ENCODE measurements around the gene SNPH.
A peak's percentile ranks its signal among the peaks of the same experiment; 100 is the strongest.

SNPH gene

DNA sequence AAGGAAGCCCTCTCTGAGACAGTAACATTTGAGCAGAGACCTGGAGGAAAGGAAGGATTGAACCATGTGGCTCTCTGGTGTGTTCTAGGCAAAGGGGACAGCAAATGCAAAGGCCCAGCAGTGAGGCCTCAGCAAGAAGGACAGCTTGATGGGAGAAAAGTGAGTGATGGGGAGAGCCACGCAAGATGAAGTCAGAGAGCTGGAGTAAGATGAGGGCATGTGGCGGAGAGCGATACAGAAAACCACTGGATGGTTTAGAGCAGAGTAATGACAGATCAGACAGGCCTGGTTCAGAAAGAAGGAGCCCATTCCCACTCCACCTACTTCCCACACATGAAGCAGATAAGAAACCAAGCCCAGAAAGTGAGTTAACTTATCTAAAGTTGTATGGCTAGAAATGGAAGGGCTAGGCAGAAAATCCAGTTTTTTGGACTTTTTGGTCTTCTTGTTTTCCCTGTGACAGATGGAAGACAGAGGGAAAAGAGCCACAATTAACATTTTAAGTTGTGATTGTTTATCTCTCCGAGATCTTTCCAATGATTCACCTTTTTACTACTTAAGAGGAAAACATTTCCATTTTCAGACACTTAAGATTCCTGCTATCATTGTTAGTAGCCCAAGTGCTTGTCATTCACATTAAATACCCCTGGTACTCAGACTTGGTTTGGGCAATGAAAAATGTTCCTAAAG is 723 bp upstream of the SNPH start:
- peak; percentile 56 for DNase-seq

DNA sequence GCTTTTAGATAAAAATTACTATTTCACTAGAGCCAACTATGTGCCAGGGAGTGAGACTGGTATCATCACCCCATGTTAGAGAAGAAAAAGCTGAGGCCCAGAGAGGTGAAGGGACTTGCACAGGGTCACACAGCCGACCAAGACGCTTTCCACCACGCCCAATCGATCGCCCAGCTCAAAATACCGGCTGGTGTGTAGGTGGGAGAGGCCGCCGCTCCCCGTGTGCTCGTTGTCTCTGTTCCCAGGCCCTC is 253 bp upstream of the SNPH start:
- no peak for DNase-seq

DNA sequence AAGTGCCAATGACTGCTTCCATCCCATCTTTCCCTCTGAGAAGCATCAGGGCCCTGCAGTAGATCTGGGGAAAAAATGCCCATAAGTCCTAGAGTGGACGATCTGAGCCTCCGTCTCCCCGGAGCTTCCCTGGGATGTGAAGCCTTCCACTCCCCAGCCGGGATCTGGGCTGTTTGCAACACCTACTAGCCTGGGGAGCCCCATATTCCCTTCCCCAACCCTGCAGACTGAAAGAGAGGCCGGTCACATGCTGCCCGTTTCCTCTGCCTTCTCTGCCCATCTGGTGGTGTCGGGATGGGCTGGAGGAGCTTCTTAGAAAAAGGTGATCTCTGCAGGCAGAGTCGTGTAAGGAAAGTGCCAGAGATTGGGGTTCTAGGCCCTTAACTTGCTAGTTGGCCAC is 1.1 kb downstream of the SNPH start:
- DNase-seq, result peak; percentile 49

DNA sequence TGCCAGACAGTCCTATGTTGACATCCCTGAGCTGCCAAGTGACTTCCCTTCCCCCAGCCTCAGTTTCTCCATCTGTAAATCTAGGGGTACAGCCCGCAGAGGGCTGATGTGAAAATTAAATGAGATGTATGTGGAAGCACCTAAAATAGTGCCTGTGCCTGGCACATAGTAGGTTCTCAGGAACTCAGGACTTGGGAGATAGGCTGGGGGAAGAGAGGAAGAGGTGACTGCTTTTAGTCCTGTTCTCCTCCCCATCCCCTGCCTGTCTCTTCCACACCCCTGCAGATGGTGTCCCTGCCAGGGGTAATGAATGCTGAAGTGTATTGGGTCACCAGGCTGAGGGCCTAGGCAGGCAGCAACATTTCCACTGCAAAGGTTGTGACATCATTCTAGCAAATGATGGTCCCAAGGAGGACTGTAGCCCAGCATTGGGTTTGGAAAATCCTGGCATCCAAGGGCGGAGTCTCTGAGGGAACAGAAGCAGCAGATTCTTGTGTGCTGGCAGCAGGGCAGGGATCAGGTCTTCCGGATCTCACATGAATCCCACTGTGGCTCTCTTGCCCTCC is 1.8 kb downstream of the SNPH start:
- DNase-seq, result peak; percentile 48

DNA sequence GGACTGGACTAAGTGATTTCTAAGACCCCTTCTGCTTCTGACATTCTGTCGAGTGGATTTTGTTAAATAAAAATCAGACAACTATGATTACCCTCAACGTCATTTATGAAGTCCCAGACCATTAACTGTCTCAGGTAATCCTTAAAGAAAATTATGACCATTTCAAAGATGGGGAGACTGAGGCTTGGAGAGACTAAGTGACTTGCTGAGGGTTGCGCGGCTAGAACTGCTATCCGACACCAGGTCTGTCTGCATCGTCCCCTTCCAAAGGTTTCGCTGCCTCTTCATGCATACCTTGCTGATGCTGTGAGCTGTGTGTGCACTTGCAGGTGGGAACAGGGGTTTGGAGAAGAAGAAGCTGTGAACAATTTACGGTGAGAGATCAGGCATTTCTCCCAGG is 3.1 kb downstream of the SNPH start:
- DNase-seq, result no peak

DNA sequence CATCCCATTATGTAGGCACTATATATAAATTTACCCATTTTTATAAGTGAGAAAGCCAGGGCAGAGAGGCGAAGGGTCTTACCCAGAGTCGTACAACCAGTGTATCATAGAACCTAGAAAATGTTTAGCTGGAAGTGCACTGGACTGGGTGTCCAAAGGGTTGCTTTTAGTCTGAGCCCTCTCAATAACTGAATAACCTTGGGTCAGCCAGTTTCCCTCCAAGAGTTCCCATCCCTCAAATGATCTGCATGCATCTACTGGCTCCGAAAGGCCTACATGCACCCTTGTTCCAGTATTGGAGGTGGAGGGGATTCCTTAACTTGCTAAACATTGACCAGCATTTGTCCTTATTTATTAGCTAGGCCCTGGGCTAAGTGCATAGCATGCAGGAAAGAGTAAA is 3.8 kb downstream of the SNPH start:
- no peak for DNase-seq

DNA sequence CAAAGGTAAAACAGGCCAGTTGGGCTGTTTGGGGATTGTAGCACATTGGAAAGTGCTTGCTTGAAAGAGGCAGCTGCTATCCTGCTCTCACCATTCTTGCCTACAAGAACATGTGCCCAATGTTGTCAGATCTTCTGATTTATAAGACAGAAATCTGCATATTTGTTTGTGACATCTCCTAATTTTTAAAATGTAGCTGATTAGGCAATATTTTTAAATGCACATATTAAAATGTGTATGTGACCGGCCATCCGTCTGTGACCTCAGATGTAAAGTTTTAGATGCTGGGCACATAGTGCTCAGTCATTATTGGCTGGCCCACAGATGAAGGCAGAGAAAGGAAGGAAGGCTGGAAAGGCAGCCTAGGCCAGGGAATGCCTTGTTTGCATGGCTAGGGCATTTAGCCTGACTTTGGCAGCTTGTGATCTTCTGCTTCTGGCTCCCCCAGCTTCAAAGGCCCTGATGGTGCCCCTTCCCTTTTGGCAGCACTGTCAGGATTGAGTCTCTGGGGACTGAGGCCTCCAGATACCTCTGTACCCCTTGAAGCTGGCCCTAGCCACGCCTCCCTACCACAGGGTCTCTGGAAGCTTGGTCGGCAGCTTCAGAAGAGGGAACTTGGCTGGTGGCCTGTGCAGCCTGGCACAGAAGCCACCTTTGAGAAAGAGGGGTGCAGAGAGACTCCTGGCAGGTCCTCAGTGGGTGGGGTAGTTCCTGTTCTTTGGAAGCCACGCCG is 6.4 kb downstream of the SNPH start:
- peak; percentile 47 for DNase-seq

DNA sequence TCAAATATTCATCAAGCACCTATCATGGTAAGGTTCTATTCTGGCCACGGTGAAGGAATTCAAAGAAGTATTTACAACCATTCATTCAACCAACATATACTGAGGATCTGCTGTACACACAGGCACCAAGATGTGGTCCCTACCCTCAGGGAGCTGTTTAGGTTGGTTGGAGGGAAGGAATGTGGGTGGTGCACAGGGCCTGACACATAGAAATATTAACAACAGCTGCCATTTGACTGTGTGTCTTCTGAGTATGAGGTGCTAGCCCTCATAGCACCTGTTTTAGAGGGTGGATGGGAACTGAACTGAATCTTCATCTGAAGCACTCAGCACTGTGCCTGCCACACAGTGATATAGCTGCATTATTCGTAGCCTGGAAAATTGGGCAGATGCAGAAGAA is 7.3 kb downstream of the SNPH start:
- DNase-seq, result no peak

DNA sequence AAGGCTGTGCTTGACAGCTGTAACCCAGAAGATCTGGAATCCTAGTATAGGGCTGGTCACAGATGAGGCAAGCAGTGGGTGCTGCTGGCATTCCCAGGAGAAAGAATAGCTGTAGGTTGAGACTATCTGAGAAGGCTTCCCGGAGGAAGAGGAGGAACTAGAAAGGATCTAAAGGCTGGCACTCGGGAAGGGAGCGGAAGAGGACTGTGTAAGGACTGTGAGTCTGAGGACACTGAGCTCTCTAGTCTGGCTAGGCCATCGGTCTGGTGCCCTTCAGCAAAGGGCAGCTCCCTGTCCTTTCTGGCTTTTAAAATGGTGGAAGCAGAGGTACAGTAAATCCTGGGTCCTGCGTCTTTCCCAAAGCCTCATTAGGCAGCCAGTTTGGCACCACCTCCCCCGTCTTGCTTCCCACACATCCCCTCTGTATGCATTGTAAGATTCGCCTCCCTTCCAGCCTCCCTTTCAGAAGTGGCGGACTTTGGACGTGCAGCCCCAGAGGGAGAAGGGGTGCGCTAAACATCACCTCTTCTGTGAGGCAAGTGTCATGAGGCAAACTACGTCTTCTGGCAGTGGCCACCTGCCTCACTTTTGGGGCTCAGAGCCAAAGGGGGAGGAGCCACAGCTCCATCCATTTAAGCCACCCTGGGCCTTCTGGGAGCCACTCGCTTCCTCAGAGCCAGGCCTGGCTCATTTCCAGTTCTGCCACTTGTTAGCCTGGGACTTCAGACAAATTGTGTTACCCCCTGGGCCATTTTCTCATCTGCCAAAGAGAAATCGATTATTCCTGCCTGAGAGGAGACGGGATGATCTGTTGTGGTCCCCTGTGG is 8.6 kb downstream of the SNPH start:
- no peak for DNase-seq

DNA sequence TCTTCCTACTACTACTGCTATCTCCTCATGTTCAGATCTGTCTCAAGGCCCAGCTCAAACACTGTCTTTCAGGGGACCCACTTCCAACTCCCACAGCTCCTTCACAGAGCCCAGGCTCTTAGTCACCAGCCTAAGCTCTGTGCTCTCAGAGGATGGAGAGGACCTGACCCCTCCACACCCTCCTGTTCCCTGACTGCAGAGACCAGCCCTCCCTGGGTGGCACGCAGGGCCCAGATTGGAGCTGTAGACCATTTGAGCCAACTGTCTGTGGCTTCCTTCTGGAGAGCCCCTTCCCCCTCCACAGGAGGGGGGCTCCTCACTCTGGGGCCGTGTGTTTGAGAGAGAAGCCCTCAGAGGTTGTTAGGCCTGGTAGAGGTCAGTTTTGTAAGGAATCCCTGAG is 9.8 kb downstream of the SNPH start:
- DNase-seq, result no peak

DNA sequence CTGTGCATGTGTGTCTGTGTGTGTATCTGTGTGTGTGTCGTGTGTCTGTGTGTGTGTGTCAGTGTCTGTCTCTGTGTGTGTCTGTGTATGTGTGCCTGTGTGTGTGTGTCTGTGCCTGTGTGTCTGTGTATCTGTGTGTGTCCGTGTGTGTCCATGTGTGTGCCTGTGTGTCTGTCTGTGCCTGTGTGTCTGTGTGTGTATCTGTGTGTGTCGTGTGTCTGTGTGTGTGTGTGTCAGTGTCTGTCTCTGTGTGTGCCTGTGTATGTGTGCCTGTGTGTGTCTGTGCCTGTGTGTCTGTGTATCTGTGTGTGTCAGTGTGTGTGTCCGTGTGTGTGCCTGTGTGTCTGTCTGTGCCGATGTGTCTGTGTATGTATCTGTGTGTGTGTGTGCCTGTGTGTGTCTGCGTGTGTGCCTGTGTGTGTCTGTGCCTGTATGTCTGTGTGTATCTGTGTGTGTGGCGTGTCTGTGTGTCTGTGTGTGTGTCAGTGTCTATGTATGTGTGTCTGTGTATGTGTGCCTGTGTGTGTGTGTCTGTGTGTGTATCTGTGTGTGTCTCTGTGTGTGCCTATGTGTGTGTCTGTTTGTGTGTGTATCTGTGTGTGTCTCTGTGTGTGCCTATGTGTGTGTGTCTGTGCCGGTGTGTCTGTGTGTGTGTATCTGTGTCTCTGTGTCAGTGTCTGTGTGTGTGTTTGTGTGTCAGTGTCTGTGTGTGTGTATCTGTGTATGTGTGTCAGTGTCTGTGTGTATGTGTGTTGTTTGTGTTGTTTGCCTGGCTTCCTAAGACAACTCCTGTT is 11.6 kb downstream of the SNPH start:
- peak; percentile 35 for DNase-seq

DNA sequence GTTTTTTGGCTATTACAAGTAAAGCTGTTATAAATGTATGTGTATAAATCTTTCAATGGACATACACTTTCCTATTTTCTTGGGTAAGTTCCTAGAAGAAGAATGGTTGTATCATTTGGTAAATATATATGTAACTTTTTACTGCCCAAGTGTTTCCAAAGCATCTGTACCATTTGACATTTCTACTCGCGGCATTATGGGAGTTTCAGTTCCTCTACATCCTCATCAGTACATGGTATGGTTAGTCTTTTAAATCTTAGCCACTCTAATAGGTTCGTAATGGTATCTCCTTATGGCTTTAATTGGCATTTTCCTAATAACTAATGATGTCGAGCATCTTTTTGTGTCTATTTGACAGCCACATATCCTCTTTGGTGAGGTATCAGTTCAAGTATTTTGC is 12.9 kb downstream of the SNPH start:
- DNase-seq, result no peak

DNA sequence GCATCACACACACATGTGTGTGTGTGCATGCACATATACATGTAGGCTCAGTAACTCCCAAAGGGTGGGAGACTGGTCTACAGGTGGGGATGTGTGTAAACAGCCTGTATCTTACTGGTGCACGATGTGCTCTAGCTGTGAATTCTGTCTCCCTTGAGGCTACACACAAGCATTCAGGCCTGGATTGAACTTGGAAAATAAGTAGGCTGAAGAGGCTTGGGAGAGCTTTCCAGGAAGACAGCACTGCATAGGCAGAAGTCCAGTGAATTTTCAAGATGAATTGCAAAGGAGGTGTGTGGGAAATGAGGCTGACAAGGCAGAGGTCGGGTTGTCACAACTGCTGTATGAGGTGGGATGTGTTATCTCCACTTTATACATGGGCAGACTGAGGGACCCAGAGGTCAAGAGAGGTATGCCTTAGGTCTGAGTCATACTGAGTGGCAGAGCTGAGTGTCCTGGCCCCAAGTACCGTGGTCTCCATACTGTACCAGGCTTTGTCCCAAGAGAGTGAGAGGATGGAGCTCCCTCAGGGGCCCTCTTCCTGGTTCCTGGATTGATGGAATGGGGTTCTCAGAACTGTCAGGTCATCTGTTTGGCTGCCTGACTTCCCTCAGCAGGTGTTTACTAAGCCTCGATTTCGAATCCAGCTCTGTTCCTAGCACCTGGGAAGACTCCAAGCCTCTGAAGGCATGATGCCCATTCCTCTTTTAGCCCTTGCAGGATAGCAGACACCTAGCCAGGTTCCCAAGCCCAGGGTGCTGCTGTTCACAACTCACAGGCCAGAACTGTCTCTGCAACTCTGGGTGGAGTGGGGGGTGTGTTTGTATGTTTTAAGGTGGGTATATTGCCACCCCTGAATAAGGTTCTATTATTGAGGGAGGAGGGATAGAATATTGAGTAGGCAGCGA is 14.4 kb downstream of the SNPH start:
- peak; percentile 41 for DNase-seq

DNA sequence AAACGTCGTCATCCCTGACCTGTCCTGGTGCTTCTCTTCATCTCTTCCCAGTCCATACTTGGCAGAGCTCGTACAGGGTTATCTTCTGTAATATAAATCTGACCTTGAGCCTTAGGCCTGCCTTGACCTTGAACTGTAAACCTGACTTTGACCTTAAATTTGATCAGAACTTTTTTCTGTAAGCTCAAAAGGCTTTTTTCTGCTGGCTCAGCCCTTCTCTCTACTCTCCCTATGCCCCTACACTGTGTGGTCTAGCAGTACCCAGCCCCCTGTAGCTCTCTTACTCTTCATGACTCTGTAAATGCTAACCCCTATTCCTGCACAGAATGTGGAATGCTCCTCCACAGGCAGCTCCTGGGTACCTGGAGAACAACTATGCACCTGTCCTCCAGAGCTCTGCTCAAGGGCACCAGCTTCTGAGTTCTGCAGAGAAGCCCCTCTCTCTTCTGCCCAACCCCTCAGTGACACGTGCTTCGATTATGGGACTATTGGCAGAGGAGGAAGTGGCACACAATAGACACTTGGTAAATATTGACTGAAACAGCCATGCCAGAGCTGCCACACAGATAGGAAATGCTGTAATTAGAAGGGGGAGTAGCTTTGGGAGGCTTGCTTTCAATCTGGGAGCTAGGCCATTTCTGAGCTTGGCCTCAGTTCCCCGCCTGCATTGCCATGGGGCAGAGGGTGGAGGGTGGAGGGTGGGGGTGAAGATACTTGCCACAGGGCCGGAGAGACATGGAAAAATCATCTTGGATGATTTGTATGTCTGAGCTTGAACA is 15.4 kb downstream of the SNPH start:
- DNase-seq, result peak; percentile 51

DNA sequence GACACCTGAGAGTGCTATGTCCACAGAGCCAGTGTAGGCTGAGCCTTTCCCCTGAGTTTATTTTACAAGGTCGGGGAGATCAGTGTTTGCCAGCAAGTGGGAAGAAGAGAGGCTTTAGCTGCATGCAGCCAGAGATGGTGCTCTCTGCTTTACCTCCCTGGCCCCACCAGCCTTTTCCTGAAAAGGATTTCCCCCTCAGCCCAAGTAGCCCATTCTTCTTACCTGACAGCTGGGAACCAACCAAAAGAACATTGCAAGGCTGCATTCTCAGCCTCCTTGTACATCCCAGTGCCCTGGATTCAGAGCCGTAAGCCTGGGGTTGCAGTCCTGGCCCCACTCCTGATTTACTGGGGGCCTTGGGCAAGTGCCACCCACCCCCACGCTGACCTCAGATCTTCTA is 16.9 kb downstream of the SNPH start:
- no peak for DNase-seq

DNA sequence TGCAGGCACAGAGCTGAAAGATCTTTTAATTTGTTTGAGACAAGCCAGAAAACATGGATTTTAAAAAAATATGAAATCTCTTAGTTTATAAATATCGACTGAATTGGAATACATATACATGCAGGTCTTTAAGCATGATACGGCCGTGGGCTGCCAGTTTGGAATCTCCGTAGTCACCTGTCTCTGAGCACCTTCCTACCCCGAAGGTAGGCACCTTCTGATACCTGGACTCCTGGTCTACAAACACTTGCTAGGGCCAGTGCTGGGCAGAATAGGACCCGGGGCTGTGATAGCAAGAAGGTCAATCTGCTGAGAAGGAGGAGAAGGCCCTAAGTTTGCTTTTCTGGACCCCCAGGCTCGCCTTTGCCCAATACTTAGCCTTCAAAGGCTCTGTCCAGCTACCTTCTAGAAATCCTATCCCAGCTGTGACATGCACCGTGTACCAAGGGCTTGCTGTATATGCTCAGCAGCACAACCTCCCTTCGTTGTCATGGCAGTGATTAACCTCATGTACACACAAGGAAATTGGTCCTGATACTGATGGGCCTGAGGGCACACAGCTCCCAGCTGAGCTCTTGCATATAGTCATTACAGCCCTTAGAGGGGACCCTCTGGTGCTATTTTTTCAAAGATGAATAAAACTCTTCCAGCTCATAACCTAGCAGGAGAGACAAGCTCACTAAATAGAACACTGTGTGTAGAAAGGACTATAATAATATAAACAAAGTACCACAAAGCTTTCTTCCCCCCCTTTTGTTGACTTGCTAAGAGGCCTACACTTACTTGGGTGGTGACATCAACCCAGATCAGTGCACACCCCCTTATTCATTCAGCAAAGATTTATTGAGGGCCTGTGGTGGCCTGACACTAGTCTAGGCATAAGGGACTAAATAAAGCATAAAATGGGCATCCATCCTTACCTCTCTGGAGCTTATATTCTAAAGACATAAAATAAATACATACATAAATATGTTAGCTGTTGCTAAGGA is 17.7 kb downstream of the SNPH start:
- no peak for DNase-seq

DNA sequence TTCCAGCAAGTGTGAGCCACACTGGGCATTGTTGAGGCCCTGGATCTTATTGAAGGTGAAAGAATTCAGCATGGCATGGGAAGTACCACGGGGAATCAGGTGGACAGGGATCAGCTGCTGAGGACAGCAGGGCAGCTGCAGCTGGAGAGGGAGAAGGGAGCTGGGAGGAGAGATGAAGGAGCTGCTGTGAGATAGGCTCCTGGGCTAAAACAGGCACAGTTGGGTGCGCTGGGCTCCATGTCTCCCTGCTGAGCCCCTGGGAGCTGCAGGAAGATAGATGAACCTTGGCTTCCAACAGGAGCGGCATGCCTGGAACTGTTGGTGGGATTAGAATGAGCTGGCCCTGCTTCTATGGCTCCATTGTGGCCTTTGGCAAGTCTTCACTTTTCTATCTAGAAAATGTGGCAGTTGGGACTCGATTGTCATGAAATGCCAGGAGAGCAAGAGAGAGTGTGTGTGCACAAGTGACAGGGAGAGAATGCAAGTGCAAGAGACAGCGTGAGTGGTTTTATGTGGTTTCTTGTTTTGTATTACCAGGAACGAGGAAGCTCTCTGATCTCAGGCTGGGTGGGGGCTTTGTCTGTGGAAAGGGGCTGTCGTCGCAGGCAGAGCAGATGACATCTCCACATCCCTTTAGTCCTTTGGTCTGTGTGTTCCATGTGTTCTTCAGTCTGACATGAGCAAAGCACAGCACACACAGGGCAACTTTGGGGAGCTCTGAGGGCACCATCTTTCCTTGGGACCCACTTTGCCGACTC is 20.4 kb downstream of the SNPH start:
- DNase-seq, result no peak

DNA sequence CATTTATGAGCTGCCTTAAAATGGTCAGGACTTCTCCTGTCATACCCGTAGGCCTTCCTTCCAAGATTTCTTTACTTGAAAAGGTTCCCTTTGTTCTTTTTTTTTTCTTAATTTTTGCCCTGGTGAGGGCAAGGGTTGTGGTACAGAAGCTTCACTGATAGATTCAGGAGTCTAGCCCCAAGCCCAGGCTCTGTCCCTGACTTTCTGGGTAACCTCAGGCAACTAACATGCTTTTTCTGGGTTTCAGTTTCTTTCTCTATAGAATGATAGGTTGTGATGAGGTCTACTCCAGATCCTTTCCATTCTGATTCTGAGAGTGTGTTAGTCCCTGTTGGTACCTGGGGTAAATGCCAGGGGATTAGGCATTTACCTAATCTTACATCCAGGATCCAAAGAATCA is 21.2 kb downstream of the SNPH start:
- DNase-seq, result no peak

All from activated CD8-positive, alpha-beta memory T cell treated with anti-CD3 and anti-CD28 coated beads for 24 hours (primary cell).